GM12801 (cell line): ENCODE measurements around the gene FAM131C.
A peak's percentile ranks its signal among the peaks of the same experiment; 100 is the strongest.

Experiments used
- TF ChIP-seq, protein P1 (sequence below): IDR thresholded peaks from one replicate; pipeline ENCODE4 v1.5.1; 2011; ENCODE audit warnings: control low read depth; ENCODE audit not compliant: insufficient read length; ENCODE audit errors: extremely low read depth

FAM131C gene

DNA sequence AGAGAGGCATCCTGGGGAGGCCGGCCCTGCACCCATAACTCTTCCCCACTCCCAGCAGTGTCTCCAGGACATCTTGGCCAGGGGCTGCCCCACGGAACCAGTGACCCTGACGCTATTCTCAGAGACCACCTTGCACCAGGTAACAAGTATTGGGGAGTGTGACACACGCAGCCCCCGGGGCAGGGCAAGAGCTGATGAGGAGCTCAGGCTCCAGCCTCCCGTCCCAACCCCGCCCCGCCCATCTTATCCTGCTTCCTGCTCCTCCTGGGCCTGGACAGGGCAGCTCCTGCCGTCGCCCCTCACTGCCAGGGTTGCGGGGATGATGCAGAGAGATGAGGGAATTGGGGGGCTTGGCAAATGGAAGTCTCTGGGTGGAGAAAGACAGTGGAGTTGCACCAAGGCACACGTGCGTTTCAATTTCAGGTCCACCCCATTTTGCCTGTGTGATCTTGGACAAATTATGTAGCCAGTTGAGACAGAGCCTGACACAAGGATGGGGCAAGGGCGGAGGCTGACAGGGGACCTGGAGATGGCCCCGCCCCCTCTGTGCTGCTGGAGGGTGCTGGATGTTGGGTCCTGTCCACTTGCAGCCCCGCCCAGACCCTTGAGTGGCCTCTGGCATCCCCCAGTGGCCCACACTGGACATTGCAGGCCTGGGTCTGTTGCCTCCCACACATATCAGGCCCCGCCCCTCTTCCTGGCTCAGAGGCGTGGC lies 40.9 kb downstream of the FAM131C start:
- TF ChIP-seq, protein P1, sequence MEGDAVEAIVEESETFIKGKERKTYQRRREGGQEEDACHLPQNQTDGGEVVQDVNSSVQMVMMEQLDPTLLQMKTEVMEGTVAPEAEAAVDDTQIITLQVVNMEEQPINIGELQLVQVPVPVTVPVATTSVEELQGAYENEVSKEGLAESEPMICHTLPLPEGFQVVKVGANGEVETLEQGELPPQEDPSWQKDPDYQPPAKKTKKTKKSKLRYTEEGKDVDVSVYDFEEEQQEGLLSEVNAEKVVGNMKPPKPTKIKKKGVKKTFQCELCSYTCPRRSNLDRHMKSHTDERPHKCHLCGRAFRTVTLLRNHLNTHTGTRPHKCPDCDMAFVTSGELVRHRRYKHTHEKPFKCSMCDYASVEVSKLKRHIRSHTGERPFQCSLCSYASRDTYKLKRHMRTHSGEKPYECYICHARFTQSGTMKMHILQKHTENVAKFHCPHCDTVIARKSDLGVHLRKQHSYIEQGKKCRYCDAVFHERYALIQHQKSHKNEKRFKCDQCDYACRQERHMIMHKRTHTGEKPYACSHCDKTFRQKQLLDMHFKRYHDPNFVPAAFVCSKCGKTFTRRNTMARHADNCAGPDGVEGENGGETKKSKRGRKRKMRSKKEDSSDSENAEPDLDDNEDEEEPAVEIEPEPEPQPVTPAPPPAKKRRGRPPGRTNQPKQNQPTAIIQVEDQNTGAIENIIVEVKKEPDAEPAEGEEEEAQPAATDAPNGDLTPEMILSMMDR, result peak; percentile 8

DNA sequence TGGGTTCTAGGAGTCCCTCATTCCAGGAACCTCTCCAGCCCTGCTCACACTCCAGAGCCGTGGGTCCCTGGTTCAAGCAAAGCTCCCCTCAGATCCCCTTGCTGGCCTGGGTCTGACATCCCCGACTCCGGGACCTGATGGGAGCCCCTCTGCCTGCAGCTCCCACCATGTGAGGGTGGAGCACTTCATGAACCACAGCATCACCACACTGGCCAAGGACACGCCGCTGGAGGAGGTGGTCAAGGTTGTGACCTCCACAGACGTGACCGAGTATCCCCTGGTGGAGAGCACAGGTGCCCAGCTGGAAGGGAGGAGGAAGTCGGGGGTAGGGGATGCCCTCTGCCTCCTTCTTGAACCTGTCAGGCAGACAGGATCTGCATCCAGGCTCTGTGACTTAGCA lies 41.9 kb downstream of the FAM131C start:
- TF ChIP-seq, protein P1, result no peak

- TF ChIP-seq, protein P1, result no peak
Measured at GRCh38 chr1:16029288-16029687, 44.2 kb downstream of the FAM131C start.

GRCh38 chr1:16028237-16029002 lies 45.0 kb downstream of the FAM131C start:
- TF ChIP-seq, protein P1, result no peak

DNA sequence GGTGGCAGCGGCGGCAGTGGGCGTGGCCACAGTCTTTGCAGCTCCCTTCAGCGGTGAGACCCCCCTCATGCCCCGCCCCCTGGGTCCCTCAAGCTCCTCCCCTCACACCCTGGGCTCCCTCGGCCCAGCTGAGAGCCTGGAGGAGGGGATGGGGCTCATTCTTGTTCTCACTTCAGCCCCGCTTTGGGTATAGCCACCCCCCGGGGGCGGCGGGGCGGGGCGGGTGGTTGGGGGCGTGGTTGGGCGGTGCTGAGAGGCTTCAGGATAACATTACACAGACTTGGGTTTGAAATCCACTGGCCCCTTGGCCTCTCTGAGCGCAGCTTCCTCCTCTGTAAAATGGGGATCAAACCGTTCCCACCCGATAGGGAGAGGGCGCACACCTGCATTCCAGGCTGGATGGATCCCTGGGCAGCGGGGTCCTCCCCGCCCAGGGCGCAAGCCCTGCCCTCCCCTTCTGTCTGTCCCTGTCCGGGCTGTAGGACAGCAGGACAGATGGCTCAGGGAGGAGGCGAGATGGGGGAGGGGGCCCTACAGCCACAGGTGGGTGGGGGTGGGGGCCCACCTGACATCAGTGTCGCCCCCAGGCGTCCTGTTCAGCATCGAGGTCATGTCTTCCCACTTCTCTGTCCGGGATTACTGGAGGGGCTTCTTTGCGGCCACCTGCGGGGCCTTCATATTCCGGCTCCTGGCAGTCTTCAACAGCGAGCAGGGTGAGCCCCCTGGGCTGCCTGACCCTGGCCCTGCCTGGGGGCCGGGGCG lies 46.5 kb downstream of the FAM131C start:
- TF ChIP-seq, protein P1, result no peak

DNA sequence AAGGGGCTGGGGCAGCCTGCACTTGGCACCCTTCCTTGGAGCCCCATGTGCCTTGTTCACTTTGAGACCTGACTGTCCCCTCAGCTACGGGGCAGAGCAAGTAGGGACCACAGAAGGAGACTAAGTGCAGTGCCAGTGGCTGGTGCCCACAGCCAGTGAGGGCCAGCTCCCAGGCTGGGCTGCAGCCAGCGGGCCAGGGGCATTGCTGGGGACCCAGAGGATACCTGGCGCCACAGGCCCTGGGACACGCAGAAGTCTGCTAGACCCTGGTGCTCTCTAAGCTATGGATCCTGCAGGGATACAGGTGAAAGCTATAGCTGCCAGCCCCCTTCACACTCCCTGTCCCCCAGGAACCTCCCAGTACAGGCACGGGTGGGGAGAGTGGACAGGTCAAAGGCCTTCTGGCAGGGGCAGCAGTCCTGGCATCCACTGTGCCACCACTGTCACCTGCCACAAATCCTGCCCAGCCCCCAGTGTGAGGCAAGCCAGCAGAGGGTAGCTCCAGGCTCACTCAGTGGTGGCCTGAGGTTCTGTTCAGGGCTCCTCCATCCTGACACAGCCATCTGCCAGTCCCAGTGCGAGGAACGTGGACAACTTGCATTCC lies 50.3 kb downstream of the FAM131C start:
- TF ChIP-seq, protein P1, result no peak

DNA sequence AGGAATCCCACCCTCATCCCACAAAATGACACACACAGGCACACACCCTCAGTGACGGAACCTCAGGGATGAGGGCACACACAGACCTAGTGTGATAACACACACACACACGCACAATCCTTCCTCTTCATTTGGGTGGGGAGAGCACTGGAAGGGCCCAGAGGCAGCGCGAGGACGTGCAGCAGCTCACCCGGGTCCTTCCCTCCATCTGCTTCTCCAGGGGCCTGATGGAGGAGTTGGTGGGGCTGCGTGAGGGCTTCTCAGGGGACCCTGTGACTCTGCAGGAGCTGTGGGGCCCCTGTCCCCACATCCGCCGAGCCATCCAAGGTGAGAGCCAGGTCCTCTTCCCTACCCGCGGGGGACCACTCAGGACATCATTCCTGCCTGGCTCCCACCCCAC lies 51.1 kb downstream of the FAM131C start:
- TF ChIP-seq, protein P1, result no peak
